Breast epithelium (tissue), 4 donors: ENCODE results near the gene CDK11B. TPM values are rescaled to one million over a fixed set of nuclear protein-coding genes. Genes with fewer than 3 reads are reported as not detected.

Experiments used
- DNase-seq, 2 donors: peaks; one replicate each; pipeline ENCODE4 v3.0.0-alpha.2; 2019; ENCODE audit warnings: low spot score in 2 of 2
- H3K27ac ChIP-seq, 2 donors: fragments of 200-600 bp; sonication (generic) in 1 of 2; one replicate each; pipeline ENCODE4 v1.5.1; 2016 to 2019; ENCODE audit warnings: mild to moderate bottlenecking in 1 of 2
- H3K27me3 ChIP-seq, 2 donors: fragments of 200-600 bp; sonication (generic) in 1 of 2; one replicate each; pipeline versions ENCODE4 v1.5.1 to v1.6.0; 2017 to 2019; ENCODE audit warnings: control low read depth in 1 of 2, mild to moderate bottlenecking in 1 of 2
- H3K36me3 ChIP-seq: fragments of 200-600 bp; one replicate; pipeline ENCODE4 v1.5.1; 2019
- H3K4me1 ChIP-seq, 2 donors: fragments of 200-600 bp; sonication (generic); one replicate each; pipeline ENCODE4 v1.5.1; 2016 to 2019; ENCODE audit warnings: control low read depth in 1 of 2
- H3K4me3 ChIP-seq, 3 donors: fragments of 200-600 bp; sonication (generic); 1 replicate in 2 of 3; 2 replicates in 1 of 3; pipeline ENCODE4 v1.5.1; 2016 to 2019; ENCODE audit warnings: mild to moderate bottlenecking in 3 of 3, moderate library complexity in 2 of 3
- H3K9me3 ChIP-seq, 2 donors: fragments of 200-600 bp; sonication (generic) in 1 of 2; one replicate each; pipeline ENCODE4 v1.5.1; 2016 to 2019; ENCODE audit warnings: control low read depth in 1 of 2
- CTCF ChIP-seq, 3 donors: fragments of 450-650 bp; IDR thresholded peaks; one replicate each; pipeline ENCODE4 v1.5.1; 2016 to 2017; ENCODE audit warnings: antibody characterized with exemption in 3 of 3, mild to moderate bottlenecking in 3 of 3, moderate library complexity in 3 of 3
- POLR2A ChIP-seq: fragments of 450-650 bp; IDR thresholded peaks from one replicate; pipeline ENCODE4 v1.6.1; 2016; ENCODE audit warnings: antibody characterized with exemption, mild to moderate bottlenecking, moderate library complexity
- POLR2AphosphoS5 ChIP-seq, 3 donors: sonication (generic); formaldehyde crosslinking; IDR thresholded peaks; one replicate each; pipeline ENCODE4 v1.6.1; 2017; ENCODE audit warnings: antibody characterized with exemption in 3 of 3
- intact Hi-C: fragments of 100-400 bp; cut with DNase I; formaldehyde crosslinking; loops from one replicate; pipeline ENCODE4 v1.15.1; 2023; ENCODE audit warnings: low total_unique reads
- total RNA-seq, 3 donors: library from RNA; depleted of rRNA; stranded (reverse); fragments of >200 nt; gene quantifications; one replicate each; pipeline ENCODE4 v1.1.0, GENCODE V29; 2016

CDK11B gene
- total RNA-seq, 3 donors from 2014 or later, result 17.4 to 30.3 (median 26.2) TPM

GRCh38 chr1:1615256-1616044 is 43.4 kb downstream of the CDK11B start, which contains the start of gene MIB2:
TSS of gene MIB2 (plus strand) at chr1:1615500. CDS start at chr1:1623453, 7,953 bp downstream.
- Histone ChIP-seq H3K4me3 (peak within 1 kb of the TSS; percentile 75 to 97 (median 96)), H3K9me3 (no peaks in the 10 kb centered on the region), H3K36me3 (no peaks in the 10 kb centered on the region), H3K4me1 (peaks cover 14 to 19% of the 10 kb centered on the region in 2 donors), H3K27ac (peak within 1 kb of the TSS; percentile 96 to 100), H3K27me3 (no peaks in the 10 kb centered on the region)
- TF ChIP-seq POLR2AphosphoS5 (IDR thresholded peaks at IDR 0.05) (peak; percentile 87 to 92 (median 89)), POLR2A (peak; percentile 60), CTCF (IDR thresholded peaks at IDR 0.05) (no peak)
- intact Hi-C loops, result no loop called here
- peak; percentile 93 to 95 for DNase-seq

GRCh38 chr1:1614954-1615255 is 43.9 kb downstream of the CDK11B start:
- H3K9me3 ChIP-seq, result no peaks in the 10 kb centered on the region
- peak overlapping the region; percentile 75 to 97 (median 96) for H3K4me3 ChIP-seq
- intact Hi-C loops, result no loop called here
- H3K27ac ChIP-seq, result peak overlapping the region; percentile 96 to 100
- TF ChIP-seq POLR2A (no peak), POLR2AphosphoS5 (IDR thresholded peaks at IDR 0.05) (no peak), CTCF (IDR thresholded peaks at IDR 0.05) (no peak)
- H3K4me1 ChIP-seq, result peaks cover 14 to 19% of the 10 kb centered on the region in 2 donors
- H3K36me3 ChIP-seq, result no peaks in the 10 kb centered on the region
- no peak for DNase-seq
- H3K27me3 ChIP-seq, result no peaks in the 10 kb centered on the region

- intact Hi-C loops, result no loop called here
- no peak for DNase-seq
- H3K27ac ChIP-seq, result peak overlapping the region; percentile 96 to 100
Observed at GRCh38 chr1:1614204-1614953, 44.4 kb downstream of the CDK11B start.

GRCh38 chr1:1613509-1614082 is 45.2 kb downstream of the CDK11B start:
- Histone ChIP-seq H3K9me3 (no peaks in the 10 kb centered on the region), H3K4me1 (peaks cover 14 to 19% of the 10 kb centered on the region in 2 donors), H3K36me3 (no peaks in the 10 kb centered on the region), H3K4me3 (peak overlapping the region in 2 of 3 donors; percentile 75 to 96), H3K27me3 (no peaks in the 10 kb centered on the region), H3K27ac (no peak overlapping the region)
- TF ChIP-seq POLR2AphosphoS5 (IDR thresholded peaks at IDR 0.05) (no peak), CTCF (IDR thresholded peaks at IDR 0.05) (no peak)
- intact Hi-C loops, result no loop called here
- DNase-seq, result no peak

More at GRCh38 chr1:1614204-1614953, 44.4 kb downstream of the CDK11B start:
- Histone ChIP-seq H3K4me3 (peak overlapping the region; percentile 75 to 97 (median 96)), H3K4me1 (peaks cover 14 to 19% of the 10 kb centered on the region in 2 donors), H3K36me3 (no peaks in the 10 kb centered on the region), H3K27me3 (no peaks in the 10 kb centered on the region), H3K9me3 (no peaks in the 10 kb centered on the region)
- no peak for TF ChIP-seq POLR2AphosphoS5 (IDR thresholded peaks at IDR 0.05)
- no peak for TF ChIP-seq CTCF (IDR thresholded peaks at IDR 0.05)
- TF ChIP-seq POLR2A, result no peak

GRCh38 chr1:1612104-1612400 is 46.8 kb downstream of the CDK11B start:
- Histone ChIP-seq H3K27ac (peak overlapping the region in 1 of 2 donors; percentile 62), H3K36me3 (no peaks in the 10 kb centered on the region), H3K9me3 (no peaks in the 10 kb centered on the region), H3K4me1 (peaks cover 13 to 15% of the 10 kb centered on the region in 2 donors), H3K4me3 (no peak overlapping the region), H3K27me3 (no peaks in the 10 kb centered on the region)
- no peak for DNase-seq
- TF ChIP-seq CTCF (IDR thresholded peaks at IDR 0.05) (no peak), POLR2AphosphoS5 (IDR thresholded peaks at IDR 0.05) (no peak), POLR2A (no peak)
- intact Hi-C loops, result no loop called here
